Measurements from ENCODE around the gene DNAH11.

The DNAH11 gene

GRCh38 chr7:21616796-21617436 lies 74.1 kb downstream of the DNAH11 start:
- DNase-seq (no peak), ATAC-seq (replicated peaks) (no peak)
- no peak overlapping the region for H3K4me3 Mint-ChIP-seq
- H3K4me1 Mint-ChIP-seq = no peaks in the 10 kb centered on the region
- peaks cover 0 to 2% of the 10 kb centered on the region in 2 donors for H3K36me3 Mint-ChIP-seq
- H3K27ac Mint-ChIP-seq = no peak overlapping the region
- peaks cover 0 to 2% of the 10 kb centered on the region in 2 donors for H3K9me3 Mint-ChIP-seq
- peaks cover 11 to 13% of the 10 kb centered on the region in 2 donors for H3K27me3 Mint-ChIP-seq

GRCh38 chr7:21617513-21617912 lies 74.7 kb downstream of the DNAH11 start:
- no peak overlapping the region for H3K27ac Mint-ChIP-seq
- peaks cover 0 to 4% of the 10 kb centered on the region in 2 donors for H3K9me3 Mint-ChIP-seq
- no peak for DNase-seq
- no peak overlapping the region for H3K4me3 Mint-ChIP-seq
- H3K27me3 Mint-ChIP-seq = peaks cover 11 to 13% of the 10 kb centered on the region in 2 donors
- ATAC-seq (replicated peaks) = no peak
- H3K36me3 Mint-ChIP-seq = peaks cover 0 to 2% of the 10 kb centered on the region in 2 donors
- H3K4me1 Mint-ChIP-seq = no peaks in the 10 kb centered on the region

GRCh38 chr7:21617916-21618390 lies 75.1 kb downstream of the DNAH11 start:
- Mint-ChIP-seq H3K4me3 (no peak overlapping the region), H3K36me3 (peaks cover 0 to 2% of the 10 kb centered on the region in 2 donors), H3K27me3 (peaks cover 11 to 13% of the 10 kb centered on the region in 2 donors), H3K27ac (no peak overlapping the region), H3K9me3 (peaks cover 0 to 4% of the 10 kb centered on the region in 2 donors), H3K4me1 (no peaks in the 10 kb centered on the region)
- ATAC-seq (replicated peaks) (no peak), DNase-seq (no peak)

GRCh38 chr7:21618706-21619105 lies 75.9 kb downstream of the DNAH11 start:
- Mint-ChIP-seq H3K4me1 (no peaks in the 10 kb centered on the region), H3K9me3 (peaks cover 0 to 4% of the 10 kb centered on the region in 2 donors), H3K36me3 (peaks cover 0 to 2% of the 10 kb centered on the region in 2 donors), H3K27me3 (peaks cover 11 to 13% of the 10 kb centered on the region in 2 donors), H3K4me3 (no peak overlapping the region), H3K27ac (no peak overlapping the region)
- ATAC-seq (replicated peaks) = no peak
- no peak for DNase-seq

GRCh38 chr7:21620054-21620453 lies 77.2 kb downstream of the DNAH11 start:
- Mint-ChIP-seq H3K36me3 (peaks cover 0 to 2% of the 10 kb centered on the region in 2 donors), H3K27me3 (peaks cover 11 to 13% of the 10 kb centered on the region in 2 donors), H3K9me3 (peaks cover 0 to 4% of the 10 kb centered on the region in 2 donors), H3K4me3 (no peak overlapping the region), H3K4me1 (peaks cover 0 to 7% of the 10 kb centered on the region in 2 donors), H3K27ac (no peak overlapping the region)
- ATAC-seq (replicated peaks) (no peak), DNase-seq (no peak)

GRCh38 chr7:21624320-21624719 lies 81.5 kb downstream of the DNAH11 start:
- Mint-ChIP-seq H3K9me3 (peaks cover 0 to 5% of the 10 kb centered on the region in 2 donors), H3K36me3 (peaks cover 0 to 2% of the 10 kb centered on the region in 2 donors), H3K27me3 (peaks cover 0 to 6% of the 10 kb centered on the region in 2 donors), H3K27ac (no peak overlapping the region), H3K4me3 (no peak overlapping the region), H3K4me1 (peaks cover 0 to 7% of the 10 kb centered on the region in 2 donors)
- ATAC-seq (replicated peaks) = no peak
- no peak for DNase-seq

GRCh38 chr7:21636694-21637093 lies 93.9 kb downstream of the DNAH11 start:
- no peaks in the 10 kb centered on the region for H3K9me3 Mint-ChIP-seq
- H3K4me3 Mint-ChIP-seq = no peak overlapping the region
- H3K27ac Mint-ChIP-seq = no peak overlapping the region
- no peaks in the 10 kb centered on the region for H3K36me3 Mint-ChIP-seq
- no peak for DNase-seq
- H3K27me3 Mint-ChIP-seq = peaks cover 11 to 16% of the 10 kb centered on the region in 2 donors
- no peak for ATAC-seq (replicated peaks)
- H3K4me1 Mint-ChIP-seq = no peaks in the 10 kb centered on the region

- H3K36me3 Mint-ChIP-seq = no peaks in the 10 kb centered on the region
- DNase-seq (no peak), ATAC-seq (replicated peaks) (no peak)
- no peaks in the 10 kb centered on the region for H3K4me1 Mint-ChIP-seq
- H3K27me3 Mint-ChIP-seq = peaks cover 11 to 24% of the 10 kb centered on the region in 2 donors
- H3K27ac Mint-ChIP-seq = no peak overlapping the region
- H3K4me3 Mint-ChIP-seq = no peak overlapping the region
- H3K9me3 Mint-ChIP-seq = no peaks in the 10 kb centered on the region
Measured at GRCh38 chr7:21639206-21639868, 96.5 kb downstream of the DNAH11 start.

- no peak overlapping the region for H3K27ac Mint-ChIP-seq
- peaks cover 14 to 24% of the 10 kb centered on the region in 2 donors for H3K27me3 Mint-ChIP-seq
- DNase-seq (no peak), ATAC-seq (replicated peaks) (no peak)
- H3K36me3 Mint-ChIP-seq = no peaks in the 10 kb centered on the region
- no peaks in the 10 kb centered on the region for H3K9me3 Mint-ChIP-seq
- H3K4me1 Mint-ChIP-seq = no peaks in the 10 kb centered on the region
- H3K4me3 Mint-ChIP-seq = no peak overlapping the region
Measured at GRCh38 chr7:21640105-21640504, 97.3 kb downstream of the DNAH11 start.

GRCh38 chr7:21641546-21641945 lies 98.7 kb downstream of the DNAH11 start:
- H3K4me3 Mint-ChIP-seq = no peak overlapping the region
- no peak for DNase-seq
- no peaks in the 10 kb centered on the region for H3K36me3 Mint-ChIP-seq
- no peak for ATAC-seq (replicated peaks)
- H3K27me3 Mint-ChIP-seq = peaks cover 14 to 24% of the 10 kb centered on the region in 2 donors
- H3K27ac Mint-ChIP-seq = no peak overlapping the region
- no peaks in the 10 kb centered on the region for H3K4me1 Mint-ChIP-seq
- no peaks in the 10 kb centered on the region for H3K9me3 Mint-ChIP-seq

- ATAC-seq (replicated peaks) = no peak
- Mint-ChIP-seq H3K4me3 (no peak overlapping the region), H3K27ac (no peak overlapping the region), H3K36me3 (no peaks in the 10 kb centered on the region), H3K4me1 (no peaks in the 10 kb centered on the region), H3K9me3 (peaks cover 0 to 3% of the 10 kb centered on the region in 2 donors), H3K27me3 (peaks cover 14 to 24% of the 10 kb centered on the region in 2 donors)
- DNase-seq = no peak
Measured at GRCh38 chr7:21642422-21642821, 99.6 kb downstream of the DNAH11 start.

GRCh38 chr7:21651697-21652096 lies 108.9 kb downstream of the DNAH11 start:
- Mint-ChIP-seq H3K27me3 (peaks cover 0 to 5% of the 10 kb centered on the region in 2 donors), H3K9me3 (peaks cover 4 to 5% of the 10 kb centered on the region in 2 donors), H3K4me1 (no peaks in the 10 kb centered on the region), H3K4me3 (no peak overlapping the region), H3K36me3 (no peaks in the 10 kb centered on the region), H3K27ac (no peak overlapping the region)
- ATAC-seq (replicated peaks) (no peak), DNase-seq (no peak)

- Mint-ChIP-seq H3K4me3 (no peak overlapping the region), H3K27ac (no peak overlapping the region), H3K27me3 (peaks cover 0 to 5% of the 10 kb centered on the region in 2 donors), H3K9me3 (peaks cover 0 to 1% of the 10 kb centered on the region in 2 donors), H3K36me3 (no peaks in the 10 kb centered on the region), H3K4me1 (no peaks in the 10 kb centered on the region)
- DNase-seq (no peak), ATAC-seq (replicated peaks) (no peak)
Measured at GRCh38 chr7:21653623-21654022, 110.8 kb downstream of the DNAH11 start.

GRCh38 chr7:21656081-21656480 lies 113.2 kb downstream of the DNAH11 start:
- no peaks in the 10 kb centered on the region for H3K4me1 Mint-ChIP-seq
- H3K9me3 Mint-ChIP-seq = peaks cover 1 to 4% of the 10 kb centered on the region in 2 donors
- H3K4me3 Mint-ChIP-seq = no peak overlapping the region
- ATAC-seq (replicated peaks) (no peak), DNase-seq (no peak)
- H3K27ac Mint-ChIP-seq = no peak overlapping the region
- H3K27me3 Mint-ChIP-seq = peaks cover 0 to 5% of the 10 kb centered on the region in 2 donors
- no peaks in the 10 kb centered on the region for H3K36me3 Mint-ChIP-seq

GRCh38 chr7:21656796-21657195 lies 114.0 kb downstream of the DNAH11 start:
- ATAC-seq (replicated peaks) = no peak

More at GRCh38 chr7:21656796-21657195, 114.0 kb downstream of the DNAH11 start:
- no peak for DNase-seq
- Mint-ChIP-seq H3K36me3 (no peaks in the 10 kb centered on the region), H3K27ac (no peak overlapping the region), H3K9me3 (peaks cover 1 to 4% of the 10 kb centered on the region in 2 donors), H3K27me3 (peaks cover 0 to 3% of the 10 kb centered on the region in 2 donors), H3K4me1 (no peaks in the 10 kb centered on the region), H3K4me3 (no peak overlapping the region)
